Vagina (tissue), 2 donors: ENCODE results near the gene RNPEPL1.

ENCODE experiments used
- POLR2A ChIP-seq, 2 donors: fragments of 450-650 bp; IDR thresholded peaks; one replicate each; pipeline ENCODE4 v1.6.1; 2017; ENCODE audit warnings: antibody characterized with exemption in 2 of 2, mild to moderate bottlenecking in 2 of 2, moderate library complexity in 2 of 2
- TF ChIP-seq, protein P1 (sequence below), 3 experiments: fragments of 450-650 bp in 2 of 3; fragments of 200-600 bp in 1 of 3; sonication (generic) in 1 of 3; IDR thresholded peaks; one replicate each; pipeline ENCODE4 v1.5.1; 2017 to 2019; ENCODE audit warnings: antibody characterized with exemption in 3 of 3, mild to moderate bottlenecking in 2 of 3, moderate library complexity in 2 of 3

GRCh38 chr2:240560084-240560479 lies 8.2 kb upstream of the RNPEPL1 start, which contains the start of gene DUSP28:
- peak in 1 of 2 donors; percentile 84 for TF ChIP-seq POLR2A (IDR thresholded peaks at IDR 0.05)
- TF ChIP-seq, protein P1, sequence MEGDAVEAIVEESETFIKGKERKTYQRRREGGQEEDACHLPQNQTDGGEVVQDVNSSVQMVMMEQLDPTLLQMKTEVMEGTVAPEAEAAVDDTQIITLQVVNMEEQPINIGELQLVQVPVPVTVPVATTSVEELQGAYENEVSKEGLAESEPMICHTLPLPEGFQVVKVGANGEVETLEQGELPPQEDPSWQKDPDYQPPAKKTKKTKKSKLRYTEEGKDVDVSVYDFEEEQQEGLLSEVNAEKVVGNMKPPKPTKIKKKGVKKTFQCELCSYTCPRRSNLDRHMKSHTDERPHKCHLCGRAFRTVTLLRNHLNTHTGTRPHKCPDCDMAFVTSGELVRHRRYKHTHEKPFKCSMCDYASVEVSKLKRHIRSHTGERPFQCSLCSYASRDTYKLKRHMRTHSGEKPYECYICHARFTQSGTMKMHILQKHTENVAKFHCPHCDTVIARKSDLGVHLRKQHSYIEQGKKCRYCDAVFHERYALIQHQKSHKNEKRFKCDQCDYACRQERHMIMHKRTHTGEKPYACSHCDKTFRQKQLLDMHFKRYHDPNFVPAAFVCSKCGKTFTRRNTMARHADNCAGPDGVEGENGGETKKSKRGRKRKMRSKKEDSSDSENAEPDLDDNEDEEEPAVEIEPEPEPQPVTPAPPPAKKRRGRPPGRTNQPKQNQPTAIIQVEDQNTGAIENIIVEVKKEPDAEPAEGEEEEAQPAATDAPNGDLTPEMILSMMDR (IDR thresholded peaks at IDR 0.05) = no peak
